DOHH2 (cell line): ENCODE results near the gene CDS2.

ENCODE experiments used
- H3F3A ChIP-seq: fragments of 200-600 bp; sonication (generic), shearing (Covaris generic); 2 replicates; pipeline ENCODE4 v1.6.0; 2016; ENCODE audit warnings: antibody characterized with exemption, mild to moderate bottlenecking; ENCODE audit not compliant: control insufficient read depth, insufficient read depth
- H3K27ac ChIP-seq: fragments of 200-600 bp; sonication (generic); 2 replicates; pipeline ENCODE4 v1.5.1; 2014; ENCODE audit warnings: low read depth, mild to moderate bottlenecking, low read length, moderate library complexity
- H3K27me3 ChIP-seq: fragments of 200-600 bp; sonication (generic); 2 replicates; pipeline ENCODE4 v1.6.1; 2014; ENCODE audit warnings: mild to moderate bottlenecking, low read length, mixed read lengths; ENCODE audit not compliant: control insufficient read depth
- H3K36me3 ChIP-seq: fragments of 200-600 bp; sonication (generic); 2 replicates; pipeline ENCODE4 v1.6.1; 2014; ENCODE audit warnings: mild to moderate bottlenecking, low read length, moderate library complexity, mixed read lengths; ENCODE audit not compliant: control insufficient read depth
- H3K4me1 ChIP-seq: fragments of 200-600 bp; sonication (generic); 2 replicates; pipeline ENCODE4 v1.6.1; 2014; ENCODE audit warnings: mild to moderate bottlenecking, low read length, mixed read lengths; ENCODE audit not compliant: control insufficient read depth
- H3K4me2 ChIP-seq: fragments of 200-600 bp; sonication (generic); 2 replicates; pipeline ENCODE4 v1.6.0; 2014; ENCODE audit warnings: mild to moderate bottlenecking, low read length, moderate library complexity
- H3K4me3 ChIP-seq: fragments of 200-600 bp; sonication (generic); 2 replicates; pipeline ENCODE4 v1.5.1; 2014; ENCODE audit warnings: mild to moderate bottlenecking, low read length, mixed read lengths
- H3K79me2 ChIP-seq: fragments of 200-600 bp; sonication (generic); 2 replicates; pipeline ENCODE4 v1.6.1; 2014; ENCODE audit warnings: mild to moderate bottlenecking, low read length, mixed read lengths; ENCODE audit not compliant: control insufficient read depth
- H3K9me2 ChIP-seq: fragments of 200-600 bp; sonication (generic); replicated peaks from 2 replicates; pipeline ENCODE4 v1.6.1; 2014; ENCODE audit warnings: mild to moderate bottlenecking, low read length, mixed read lengths; ENCODE audit not compliant: control insufficient read depth
- H3K9me3 ChIP-seq: fragments of 200-600 bp; sonication (generic); 2 replicates; pipeline ENCODE4 v1.6.1; 2014; ENCODE audit warnings: antibody characterized with exemption, low read length, mixed read lengths; ENCODE audit not compliant: control insufficient read depth, insufficient read depth
- H4K20me1 ChIP-seq: fragments of 200-600 bp; sonication (generic); 2 replicates; pipeline ENCODE4 v1.6.0; 2014; ENCODE audit warnings: low read depth, mild to moderate bottlenecking, antibody characterized with exemption, low read length, moderate library complexity; ENCODE audit not compliant: control insufficient read depth, insufficient read depth
- EZH2phosphoT487 ChIP-seq: fragments of 200-600 bp; sonication (generic); IDR thresholded peaks from 2 replicates; pipeline ENCODE4 v1.6.1; 2017; ENCODE audit warnings: borderline replicate concordance, mild to moderate bottlenecking, antibody characterized with exemption, low read length, moderate library complexity, mixed read lengths
- TF ChIP-seq, protein P1 (sequence below): fragments of 200-600 bp; sonication (generic); IDR thresholded peaks from one replicate; pipeline ENCODE4 v1.5.1; 2014; ENCODE audit warnings: antibody characterized with exemption, mild to moderate bottlenecking, low read depth, low read length; ENCODE audit not compliant: poor library complexity, severe bottlenecking

The CDS2 gene

DNA sequence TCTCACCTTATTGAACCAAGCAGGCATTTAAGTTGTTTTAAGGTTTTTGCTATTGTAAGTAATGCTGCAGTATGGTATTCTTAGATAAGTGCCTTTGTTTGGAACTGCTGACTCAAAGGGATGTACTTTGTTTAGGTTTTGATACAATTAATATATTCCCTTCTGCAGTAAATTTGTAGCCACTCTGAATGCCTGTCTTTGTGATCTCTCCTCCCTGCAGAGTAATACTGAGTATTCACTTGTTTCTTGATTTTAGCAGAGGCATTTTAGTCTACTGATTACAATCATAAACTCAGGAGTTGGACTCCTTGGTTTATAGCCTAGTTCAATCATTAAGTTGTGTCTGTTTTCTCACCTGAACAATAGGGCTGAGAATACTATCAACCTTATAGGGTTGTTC lies 13.4 kb downstream of the CDS2 start:
- H3K4me2 ChIP-seq, result no peak overlapping the region
- TF ChIP-seq, protein P1, sequence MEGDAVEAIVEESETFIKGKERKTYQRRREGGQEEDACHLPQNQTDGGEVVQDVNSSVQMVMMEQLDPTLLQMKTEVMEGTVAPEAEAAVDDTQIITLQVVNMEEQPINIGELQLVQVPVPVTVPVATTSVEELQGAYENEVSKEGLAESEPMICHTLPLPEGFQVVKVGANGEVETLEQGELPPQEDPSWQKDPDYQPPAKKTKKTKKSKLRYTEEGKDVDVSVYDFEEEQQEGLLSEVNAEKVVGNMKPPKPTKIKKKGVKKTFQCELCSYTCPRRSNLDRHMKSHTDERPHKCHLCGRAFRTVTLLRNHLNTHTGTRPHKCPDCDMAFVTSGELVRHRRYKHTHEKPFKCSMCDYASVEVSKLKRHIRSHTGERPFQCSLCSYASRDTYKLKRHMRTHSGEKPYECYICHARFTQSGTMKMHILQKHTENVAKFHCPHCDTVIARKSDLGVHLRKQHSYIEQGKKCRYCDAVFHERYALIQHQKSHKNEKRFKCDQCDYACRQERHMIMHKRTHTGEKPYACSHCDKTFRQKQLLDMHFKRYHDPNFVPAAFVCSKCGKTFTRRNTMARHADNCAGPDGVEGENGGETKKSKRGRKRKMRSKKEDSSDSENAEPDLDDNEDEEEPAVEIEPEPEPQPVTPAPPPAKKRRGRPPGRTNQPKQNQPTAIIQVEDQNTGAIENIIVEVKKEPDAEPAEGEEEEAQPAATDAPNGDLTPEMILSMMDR, result no peak
- TF ChIP-seq EZH2phosphoT487, result no peak
- H3K27ac ChIP-seq, result no peak overlapping the region
- H3K4me1 ChIP-seq, result peaks cover 26% of the 10 kb centered on the region
- H3K9me3 ChIP-seq, result no peaks in the 10 kb centered on the region
- peaks cover 4% of the 10 kb centered on the region; the same call in 1 of the 2 replicates for H3F3A ChIP-seq
- no peaks in the 10 kb centered on the region for H4K20me1 ChIP-seq
- H3K9me2 ChIP-seq, result no peaks in the 10 kb centered on the region
- H3K27me3 ChIP-seq, result no peaks in the 10 kb centered on the region
- H3K79me2 ChIP-seq, result peaks cover 74% of the 10 kb centered on the region
- no peaks in the 10 kb centered on the region for H3K36me3 ChIP-seq
- no peak overlapping the region for H3K4me3 ChIP-seq

GRCh38 chr20:5141615-5142014 lies 14.8 kb downstream of the CDS2 start:
- Histone ChIP-seq H3F3A (peaks cover 4% of the 10 kb centered on the region; the same call in 1 of the 2 replicates), H3K4me1 (peaks cover 41% of the 10 kb centered on the region), H3K9me2 (no peaks in the 10 kb centered on the region), H3K9me3 (no peaks in the 10 kb centered on the region), H3K27me3 (no peaks in the 10 kb centered on the region), H3K4me2 (no peak overlapping the region), H3K79me2 (peaks cover 74% of the 10 kb centered on the region), H3K4me3 (no peak overlapping the region), H3K36me3 (peaks cover 3% of the 10 kb centered on the region; the same call in 1 of the 2 replicates), H4K20me1 (no peaks in the 10 kb centered on the region), H3K27ac (no peak overlapping the region)
- TF ChIP-seq, protein P1, result no peak
- TF ChIP-seq EZH2phosphoT487, result no peak

DNA sequence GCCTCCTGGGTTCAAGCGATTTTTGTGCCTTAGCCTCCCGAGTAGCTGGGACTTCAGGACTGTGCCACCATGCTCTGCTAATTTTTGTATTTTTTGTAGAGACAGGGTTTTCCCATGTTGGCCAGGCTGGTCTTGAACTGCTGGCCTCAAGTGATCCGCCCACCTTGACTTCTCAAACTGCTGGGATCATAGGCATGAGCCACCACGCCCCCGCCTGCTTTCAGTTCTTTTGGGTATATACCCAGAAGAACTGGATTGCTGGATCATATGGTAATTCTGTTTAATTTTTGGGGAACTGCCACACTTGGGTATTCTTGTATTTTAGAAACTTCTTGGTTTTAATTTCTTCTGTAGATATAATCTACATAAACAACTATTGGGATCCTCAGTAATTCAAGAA lies 17.0 kb downstream of the CDS2 start:
- H3K9me2 ChIP-seq, result no peaks in the 10 kb centered on the region
- peaks cover 57% of the 10 kb centered on the region for H3K4me1 ChIP-seq
- H3K27ac ChIP-seq, result no peak overlapping the region
- H3F3A ChIP-seq, result peaks cover 4% of the 10 kb centered on the region; the same call in 1 of the 2 replicates
- H3K27me3 ChIP-seq, result no peaks in the 10 kb centered on the region
- no peaks in the 10 kb centered on the region for H4K20me1 ChIP-seq
- H3K9me3 ChIP-seq, result no peaks in the 10 kb centered on the region
- TF ChIP-seq EZH2phosphoT487, result no peak
- TF ChIP-seq, protein P1, result no peak
- no peak overlapping the region for H3K4me3 ChIP-seq
- peaks cover 77% of the 10 kb centered on the region for H3K79me2 ChIP-seq
- peaks cover 3% of the 10 kb centered on the region; the same call in 1 of the 2 replicates for H3K36me3 ChIP-seq
- H3K4me2 ChIP-seq, result no peak overlapping the region
